GM06990 (cell line): ENCODE measurements around the gene MET.

Experiments
- DNase-seq: peaks from one replicate; pipeline ENCODE4 v3.0.0-alpha.2; 2011; ENCODE audit not compliant: insufficient read length; ENCODE audit errors: extremely low read depth
- H3K27me3 ChIP-seq: replicated peaks from 2 replicates; pipeline ENCODE4 v1.6.0; 2011; ENCODE audit warnings: low read length; ENCODE audit not compliant: control insufficient read depth, insufficient read depth
- H3K36me3 ChIP-seq: 2 replicates; pipeline ENCODE4 v1.5.1; 2011; ENCODE audit warnings: low read length; ENCODE audit not compliant: control insufficient read depth, insufficient read depth
- H3K4me3 ChIP-seq: replicated peaks from 2 replicates; pipeline ENCODE4 v1.5.1; 2011; ENCODE audit warnings: low read depth, mild to moderate bottlenecking, control low read depth, low read length
- CTCF ChIP-seq: IDR thresholded peaks from 2 replicates; pipeline ENCODE4 v1.5.1; 2011; ENCODE audit warnings: low read length, control low read depth, mild to moderate bottlenecking, inconsistent platforms; ENCODE audit not compliant: insufficient read depth, poor library complexity, severe bottlenecking

MET gene

DNA sequence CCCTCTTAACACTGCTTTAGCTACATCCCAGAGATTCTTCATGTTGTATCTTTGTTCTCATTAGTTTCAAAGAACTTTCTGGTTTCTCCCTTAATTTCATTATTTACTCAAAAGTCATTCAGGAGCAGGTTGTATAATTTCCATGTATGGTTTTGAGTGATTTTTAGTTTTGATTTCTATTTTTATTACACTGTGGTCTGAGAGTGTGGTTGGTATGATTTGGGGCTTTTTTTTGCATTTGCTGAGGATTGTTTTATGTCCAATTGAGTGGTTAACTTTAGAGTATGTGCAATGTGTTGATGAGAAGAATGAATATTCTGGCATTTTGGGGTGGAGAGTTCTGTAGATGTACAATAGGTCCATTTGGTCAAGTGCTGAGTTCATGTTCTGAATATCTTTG lies 152.5 kb downstream of the MET start:
- H3K36me3 ChIP-seq: no peaks in the 10 kb centered on the region
- no peaks in the 10 kb centered on the region for H3K27me3 ChIP-seq
- no peak for DNase-seq
- TF ChIP-seq CTCF: no peak
- H3K4me3 ChIP-seq: no peak overlapping the region

GRCh38 chr7:116828281-116828680 lies 156.3 kb downstream of the MET start:
- no peaks in the 10 kb centered on the region for H3K36me3 ChIP-seq
- DNase-seq: no peak
- no peak overlapping the region for H3K4me3 ChIP-seq

DNA sequence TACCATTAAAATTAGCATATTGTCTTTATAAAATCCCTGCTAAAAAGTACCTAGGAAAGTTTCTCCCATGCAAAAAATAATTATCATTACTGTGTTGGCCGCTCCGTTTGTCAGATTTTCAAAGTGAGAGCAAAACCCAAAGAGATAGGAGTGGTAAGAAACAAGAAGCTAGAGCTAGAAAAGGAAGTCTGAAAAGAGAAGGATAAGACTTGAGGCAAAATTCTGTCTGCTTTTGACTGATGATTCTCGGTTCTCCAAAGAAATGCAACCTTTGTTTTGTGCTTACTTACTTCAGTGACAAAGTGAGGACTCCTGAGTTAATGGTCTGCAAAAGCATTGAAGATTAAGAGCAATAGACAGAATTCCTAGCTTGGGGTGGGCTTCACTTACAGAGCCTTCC lies 157.0 kb downstream of the MET start:
- Histone ChIP-seq H3K4me3 (no peak overlapping the region), H3K36me3 (no peaks in the 10 kb centered on the region), H3K27me3 (no peaks in the 10 kb centered on the region)
- no peak for DNase-seq
- TF ChIP-seq CTCF: no peak

More at GRCh38 chr7:116828281-116828680, 156.3 kb downstream of the MET start:
- no peaks in the 10 kb centered on the region for H3K27me3 ChIP-seq
- TF ChIP-seq CTCF: no peak

- H3K36me3 ChIP-seq: no peaks in the 10 kb centered on the region
- H3K27me3 ChIP-seq: no peaks in the 10 kb centered on the region
- no peak overlapping the region for H3K4me3 ChIP-seq
- no peak for TF ChIP-seq CTCF
- DNase-seq: no peak
Observed at GRCh38 chr7:116829493-116829892, 157.5 kb downstream of the MET start.

DNA sequence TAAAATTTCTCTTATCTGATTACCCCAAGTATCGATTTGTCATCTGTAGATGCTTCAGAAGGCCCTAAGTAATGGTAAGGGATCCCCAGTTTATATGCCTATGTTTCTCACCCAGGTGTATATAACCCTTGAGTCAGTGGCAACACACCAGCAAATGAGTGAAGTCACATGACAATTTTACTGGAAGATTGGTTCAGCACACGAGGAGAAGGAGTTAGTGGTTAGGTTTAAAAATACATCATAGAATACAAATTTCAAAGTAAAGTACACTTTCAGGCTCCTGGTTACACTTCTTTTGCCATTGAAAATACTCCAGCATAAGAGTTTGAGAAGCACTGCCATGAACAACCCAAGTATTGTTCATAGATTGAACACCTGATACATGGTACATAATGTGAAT lies 160.7 kb downstream of the MET start:
- H3K27me3 ChIP-seq: no peaks in the 10 kb centered on the region
- no peak for DNase-seq
- no peaks in the 10 kb centered on the region for H3K36me3 ChIP-seq
- no peak for TF ChIP-seq CTCF
- no peak overlapping the region for H3K4me3 ChIP-seq

- no peak for DNase-seq
- H3K4me3 ChIP-seq: no peak overlapping the region
Observed at GRCh38 chr7:116834815-116835504, 163.0 kb downstream of the MET start.

More at GRCh38 chr7:116834815-116835504, 163.0 kb downstream of the MET start:
- no peaks in the 10 kb centered on the region for H3K36me3 ChIP-seq
- no peak for TF ChIP-seq CTCF
- H3K27me3 ChIP-seq: no peaks in the 10 kb centered on the region
